Testis (tissue), 3 donors: ENCODE measurements around the gene FOXR2. TPM values are rescaled to one million over a fixed set of nuclear protein-coding genes. Genes with fewer than 3 reads are reported as not detected.

Experiments used
- DNase-seq: peaks from one replicate; pipeline ENCODE4 v3.0.0-alpha.2; 2019
- H3K27ac ChIP-seq, 2 donors: fragments of 200-600 bp; sonication (generic); one replicate each; pipeline ENCODE4 v1.5.1; 2019
- H3K27me3 ChIP-seq: fragments of 200-600 bp; sonication (generic); one replicate; pipeline ENCODE4 v1.5.1; 2019
- H3K36me3 ChIP-seq: fragments of 200-600 bp; sonication (generic); one replicate; pipeline ENCODE4 v1.5.1; 2017; ENCODE audit warnings: low read depth; ENCODE audit errors: missing control alignments
- H3K4me1 ChIP-seq: fragments of 200-600 bp; sonication (generic); one replicate; pipeline ENCODE4 v1.5.1; 2019
- H3K4me3 ChIP-seq, 2 donors: fragments of 200-600 bp; sonication (generic); one replicate each; pipeline ENCODE4 v1.5.1; 2017 to 2019
- H3K9me3 ChIP-seq: fragments of 200-600 bp; sonication (generic); one replicate; pipeline ENCODE4 v1.5.1; 2017
- CTCF ChIP-seq, 3 experiments: fragments of 450-650 bp in 2 of 3; fragments of 200-600 bp in 1 of 3; sonication (generic) in 1 of 3; IDR thresholded peaks; one replicate each; pipeline ENCODE4 v1.5.1; 2016 to 2019; ENCODE audit warnings: antibody characterized with exemption in 3 of 3, mild to moderate bottlenecking in 2 of 3, moderate library complexity in 1 of 3
- POLR2A ChIP-seq: fragments of 450-650 bp; IDR thresholded peaks from one replicate; pipeline ENCODE4 v1.6.1; 2017; ENCODE audit warnings: antibody characterized with exemption, mild to moderate bottlenecking, moderate library complexity
- WGBS, 2 donors: methylation state at CpG; one replicate each; pipeline ENCODE4 v1.1.5; 2018; 5-methylcytosine and 5-hydroxymethylcytosine counted together
- intact Hi-C: fragments of 100-400 bp; cut with DNase I; formaldehyde crosslinking; loops from one replicate; pipeline ENCODE4 v1.15.1; 2023; ENCODE audit warnings: low total_unique reads
- polyA plus RNA-seq: library from polyadenylated mRNA; stranded (reverse); fragments of 350-450 nt; fragmentation: Illumina TruSeq; extraction: RNeasy Lipid Tissue Mini Kit (QIAGEN cat#74804); gene quantifications from one replicate; pipeline ENCODE4 v1.2.3, GENCODE V29; 2014; ENCODE audit warnings: low read depth, low replicate concordance; ENCODE audit not compliant: insufficient read depth
- total RNA-seq, 2 donors: library from RNA; depleted of rRNA; stranded (reverse); fragments of >200 nt; gene quantifications; one replicate each; pipeline ENCODE4 v1.2.3, GENCODE V29; 2016

FOXR2 gene
- total and polyA plus RNA-seq, 3 donors from 2014 or later, result 2.3 to 5.6 (median 3.3) TPM

DNA sequence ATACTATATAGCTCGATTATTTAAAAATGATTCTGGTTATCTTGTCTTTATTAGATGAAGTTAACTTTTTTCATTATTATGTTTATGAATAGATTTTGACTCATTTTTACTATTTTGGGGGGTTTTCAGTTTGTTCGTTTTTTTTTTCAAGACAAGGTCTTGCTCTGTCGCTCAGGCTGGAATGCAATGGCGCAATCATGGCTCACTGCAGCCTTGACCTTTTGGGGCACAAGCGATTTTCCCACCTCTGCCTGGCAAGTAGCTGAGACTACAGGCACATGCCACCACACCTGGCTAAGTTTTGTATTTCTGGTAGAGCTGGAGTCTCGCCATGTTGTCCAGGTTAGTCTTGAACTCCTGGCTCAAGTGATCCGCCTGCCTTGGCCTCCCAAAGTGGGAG is 24.9 kb upstream of the FOXR2 start:
- intact Hi-C loops, result no loop called here
- TF ChIP-seq CTCF (IDR thresholded peaks at IDR 0.05) (no peak), POLR2A (no peak)

GRCh38 chrX:55619547-55619946 is 3.7 kb upstream of the FOXR2 start:
- Histone ChIP-seq H3K36me3 (no peaks in the 10 kb centered on the region), H3K27me3 (no peaks in the 10 kb centered on the region), H3K4me1 (no peaks in the 10 kb centered on the region), H3K9me3 (no peaks in the 10 kb centered on the region), H3K27ac (no peak overlapping the region), H3K4me3 (no peak overlapping the region)
- intact Hi-C loops, result no loop called here
- WGBS, 2 donors, result 68 to 85% methylated on average over 2 of the region's 2 CpGs
- TF ChIP-seq CTCF (IDR thresholded peaks at IDR 0.05) (no peak), POLR2A (no peak)
- DNase-seq, result no peak

More for the DNA sequence above, 24.9 kb upstream of the FOXR2 start:
- 81 to 87% methylated on average over 6 to 7 of the region's 7 CpGs for WGBS, 2 donors
- Histone ChIP-seq H3K27me3 (no peaks in the 10 kb centered on the region), H3K36me3 (no peaks in the 10 kb centered on the region), H3K9me3 (no peaks in the 10 kb centered on the region), H3K4me3 (no peak overlapping the region), H3K27ac (no peak overlapping the region), H3K4me1 (no peaks in the 10 kb centered on the region)
- DNase-seq, result no peak

- WGBS, 2 donors, result 90% methylated on average over 2 to 5 of the region's 5 CpGs
- Histone ChIP-seq H3K9me3 (no peaks in the 10 kb centered on the region), H3K27ac (no peak overlapping the region), H3K27me3 (no peaks in the 10 kb centered on the region), H3K4me1 (no peaks in the 10 kb centered on the region), H3K36me3 (no peaks in the 10 kb centered on the region), H3K4me3 (no peak overlapping the region)
- no peak for DNase-seq
- intact Hi-C loops, result no loop called here
- no peak for TF ChIP-seq CTCF (IDR thresholded peaks at IDR 0.05)
- no peak for TF ChIP-seq POLR2A
Measured at GRCh38 chrX:55624403-55624802, 1.2 kb downstream of the FOXR2 start.

DNA sequence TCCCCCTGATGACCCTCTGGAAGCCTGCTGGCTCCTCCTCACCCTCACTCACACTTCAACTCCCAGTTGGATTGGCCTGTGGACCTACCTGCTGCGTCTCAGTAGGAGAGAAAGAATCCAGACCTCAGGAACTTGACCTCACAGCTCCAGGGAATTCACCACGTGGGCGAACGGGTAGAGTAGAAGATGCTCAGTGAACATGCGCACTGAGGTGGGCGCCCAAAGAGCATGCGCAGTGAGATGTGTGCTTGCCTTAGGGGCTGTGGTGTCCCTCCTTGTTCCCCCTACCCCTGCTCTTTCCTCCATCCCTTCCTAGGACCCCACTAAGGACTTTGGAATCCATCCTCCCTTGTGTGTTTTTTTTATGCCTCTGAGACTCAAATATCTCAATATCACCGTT is 12.9 kb downstream of the FOXR2 start:
- Histone ChIP-seq H3K4me3 (no peak overlapping the region), H3K9me3 (no peaks in the 10 kb centered on the region), H3K36me3 (no peaks in the 10 kb centered on the region), H3K4me1 (no peaks in the 10 kb centered on the region), H3K27ac (no peak overlapping the region), H3K27me3 (no peaks in the 10 kb centered on the region)
- DNase-seq, result peak; percentile 14
- TF ChIP-seq POLR2A, result no peak
- no peak for TF ChIP-seq CTCF (IDR thresholded peaks at IDR 0.05)
- intact Hi-C loops, result no loop called here
- 67 to 72% methylated on average over 2 to 8 of the region's 8 CpGs for WGBS, 2 donors

GRCh38 chrX:55638933-55639332 is 15.7 kb downstream of the FOXR2 start:
- no peak for TF ChIP-seq POLR2A
- TF ChIP-seq CTCF (IDR thresholded peaks at IDR 0.05), result no peak
- no peaks in the 10 kb centered on the region for H3K4me1 ChIP-seq

More at GRCh38 chrX:55638933-55639332, 15.7 kb downstream of the FOXR2 start:
- H3K36me3 ChIP-seq, result no peaks in the 10 kb centered on the region
- WGBS, 2 donors, result 89% methylated on average over 1 of the region's 1 CpG; no CpG with 5 or more reads in 1 of the 2 donors
- no peak overlapping the region for H3K4me3 ChIP-seq
- H3K27ac ChIP-seq, result no peak overlapping the region
- intact Hi-C loops, result no loop called here
- DNase-seq, result no peak
- H3K9me3 ChIP-seq, result no peaks in the 10 kb centered on the region
- no peaks in the 10 kb centered on the region for H3K27me3 ChIP-seq
